ENCODE results near the gene TNK2. TPM values are rescaled to one million over a fixed set of nuclear protein-coding genes. Genes with fewer than 3 reads are reported as not detected.

TNK2 gene
- total RNA-seq, 1 donor from 2014 or later = 39.1 TPM

DNA sequence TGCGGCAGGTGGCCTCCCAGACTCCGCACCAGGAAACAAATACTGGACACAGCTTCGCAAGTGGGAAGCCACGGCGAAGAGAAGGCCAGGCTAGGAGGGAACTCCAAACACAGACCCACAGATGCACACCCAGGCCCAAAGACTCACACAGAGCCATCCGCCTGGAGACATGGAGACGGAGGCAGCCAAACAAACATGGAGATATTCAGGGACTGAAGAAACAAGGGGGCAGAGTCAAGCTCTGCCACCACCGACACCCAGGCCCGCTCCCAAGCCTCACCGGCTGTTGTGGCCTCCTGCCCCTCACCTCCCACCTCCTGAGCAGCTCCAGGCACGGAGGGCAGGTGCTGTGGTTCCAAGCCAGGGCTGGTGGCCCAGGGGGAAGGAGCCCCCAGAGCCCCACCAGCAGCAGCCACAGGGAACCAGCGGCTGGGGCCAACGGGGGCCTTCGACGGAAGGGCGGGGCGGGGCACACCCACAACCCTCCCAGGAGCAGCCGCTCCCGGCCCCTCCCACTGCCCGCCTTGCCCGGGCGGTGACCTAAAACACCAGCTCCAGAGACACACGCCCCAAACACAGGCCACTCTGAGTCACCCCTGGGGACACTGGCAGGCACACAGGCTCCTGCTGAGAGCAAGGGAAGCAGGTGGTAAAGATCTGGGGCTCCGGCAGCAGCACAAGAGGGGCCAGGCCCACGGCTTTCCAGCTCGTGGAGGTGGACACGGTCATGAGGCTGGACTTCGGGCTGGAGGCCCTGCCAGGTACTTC lies 31.9 kb downstream of the TNK2 start:
- no peaks in the 10 kb centered on the region for H3K9me3 ChIP-seq (ENCODE audit: insufficient read depth, low read depth, low read length)
- FAIRE-seq (no peak), DNase-seq (ENCODE audit: low read depth) (no peak)
- H3K27ac ChIP-seq (ENCODE audit: low read depth, low read length) = no peak overlapping the region
- no peaks in the 10 kb centered on the region for H3K36me3 ChIP-seq (ENCODE audit: insufficient read depth, low read length)
- no peaks in the 10 kb centered on the region for H3K4me1 ChIP-seq (ENCODE audit: insufficient read depth, low read length)
- no peak overlapping the region for H3K4me2 ChIP-seq (ENCODE audit: low read length)
- TF ChIP-seq EZH2 (IDR thresholded peaks at IDR 0.05; ENCODE audit: insufficient read depth, low read length) (no peak), CTCF (IDR thresholded peaks at IDR 0.05; ENCODE audit: insufficient read depth, low read depth, low read length) (no peak)
- no peak overlapping the region for H3K9ac ChIP-seq (ENCODE audit: low read length)
- no peak overlapping the region for H2AFZ ChIP-seq (ENCODE audit: low read depth, low read length)
- H3K27me3 ChIP-seq (ENCODE audit: insufficient read depth, low read length) = no peaks in the 10 kb centered on the region
- H3K79me2 ChIP-seq (ENCODE audit: insufficient read depth, low read length) = peaks cover 7% of the 10 kb centered on the region
- Mint-ChIP-seq H3K9me3 (ENCODE audit: unreplicated experiment) (no peaks in the 10 kb centered on the region), H3K27ac (ENCODE audit: unreplicated experiment) (peak overlapping the region; percentile 41), H3K27me3 (ENCODE audit: low read depth, unreplicated experiment) (no peaks in the 10 kb centered on the region), H3K4me3 (ENCODE audit: unreplicated experiment) (no peak overlapping the region), H3K36me3 (ENCODE audit: low read depth, unreplicated experiment) (peaks cover 16% of the 10 kb centered on the region), H3K4me1 (ENCODE audit: low read depth, unreplicated experiment) (peaks cover 10% of the 10 kb centered on the region)
- H3K4me3 ChIP-seq (ENCODE audit: insufficient read depth, low read depth, low read length) = no peak overlapping the region
- peaks cover 22% of the 10 kb centered on the region for H4K20me1 ChIP-seq (ENCODE audit: insufficient read depth, low read length)

- Mint-ChIP-seq H3K4me1 (ENCODE audit: low read depth, unreplicated experiment) (peaks cover 10% of the 10 kb centered on the region), H3K9me3 (ENCODE audit: unreplicated experiment) (no peaks in the 10 kb centered on the region), H3K4me3 (ENCODE audit: unreplicated experiment) (no peak overlapping the region), H3K27me3 (ENCODE audit: low read depth, unreplicated experiment) (no peaks in the 10 kb centered on the region), H3K27ac (ENCODE audit: unreplicated experiment) (peak overlapping the region; percentile 41), H3K36me3 (ENCODE audit: low read depth, unreplicated experiment) (peaks cover 20% of the 10 kb centered on the region)
- Histone ChIP-seq H2AFZ (ENCODE audit: low read depth, low read length) (no peak overlapping the region), H3K27ac (ENCODE audit: low read depth, low read length) (no peak overlapping the region), H3K79me2 (ENCODE audit: insufficient read depth, low read length) (peaks cover 7% of the 10 kb centered on the region), H3K4me3 (ENCODE audit: insufficient read depth, low read depth, low read length) (no peak overlapping the region), H3K27me3 (ENCODE audit: insufficient read depth, low read length) (no peaks in the 10 kb centered on the region), H3K36me3 (ENCODE audit: insufficient read depth, low read length) (no peaks in the 10 kb centered on the region), H4K20me1 (ENCODE audit: insufficient read depth, low read length) (peaks cover 22% of the 10 kb centered on the region), H3K9me3 (ENCODE audit: insufficient read depth, low read depth, low read length) (no peaks in the 10 kb centered on the region), H3K4me2 (ENCODE audit: low read length) (no peak overlapping the region), H3K9ac (ENCODE audit: low read length) (no peak overlapping the region), H3K4me1 (ENCODE audit: insufficient read depth, low read length) (peaks cover 1% of the 10 kb centered on the region)
- TF ChIP-seq CTCF (IDR thresholded peaks at IDR 0.05; ENCODE audit: insufficient read depth, low read depth, low read length) = no peak
- TF ChIP-seq EZH2 (IDR thresholded peaks at IDR 0.05; ENCODE audit: insufficient read depth, low read length) = no peak
- FAIRE-seq (no peak), DNase-seq (ENCODE audit: low read depth) (no peak)
Observed at GRCh38 chr3:195875482-195876236, 32.7 kb downstream of the TNK2 start.
